Measurements from ENCODE around the gene LGALS13. TPM values are rescaled to one million over a fixed set of nuclear protein-coding genes. Genes with fewer than 3 reads are reported as not detected.

Gene LGALS13
- total RNA-seq, 1 donor from 2014 or later, result not detected

- TF ChIP-seq, protein P1, sequence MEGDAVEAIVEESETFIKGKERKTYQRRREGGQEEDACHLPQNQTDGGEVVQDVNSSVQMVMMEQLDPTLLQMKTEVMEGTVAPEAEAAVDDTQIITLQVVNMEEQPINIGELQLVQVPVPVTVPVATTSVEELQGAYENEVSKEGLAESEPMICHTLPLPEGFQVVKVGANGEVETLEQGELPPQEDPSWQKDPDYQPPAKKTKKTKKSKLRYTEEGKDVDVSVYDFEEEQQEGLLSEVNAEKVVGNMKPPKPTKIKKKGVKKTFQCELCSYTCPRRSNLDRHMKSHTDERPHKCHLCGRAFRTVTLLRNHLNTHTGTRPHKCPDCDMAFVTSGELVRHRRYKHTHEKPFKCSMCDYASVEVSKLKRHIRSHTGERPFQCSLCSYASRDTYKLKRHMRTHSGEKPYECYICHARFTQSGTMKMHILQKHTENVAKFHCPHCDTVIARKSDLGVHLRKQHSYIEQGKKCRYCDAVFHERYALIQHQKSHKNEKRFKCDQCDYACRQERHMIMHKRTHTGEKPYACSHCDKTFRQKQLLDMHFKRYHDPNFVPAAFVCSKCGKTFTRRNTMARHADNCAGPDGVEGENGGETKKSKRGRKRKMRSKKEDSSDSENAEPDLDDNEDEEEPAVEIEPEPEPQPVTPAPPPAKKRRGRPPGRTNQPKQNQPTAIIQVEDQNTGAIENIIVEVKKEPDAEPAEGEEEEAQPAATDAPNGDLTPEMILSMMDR (IDR thresholded peaks at IDR 0.05; ENCODE audit: insufficient read depth, low read depth, low read length), result no peak
- TF ChIP-seq EZH2 (IDR thresholded peaks at IDR 0.05; ENCODE audit: insufficient read depth, low read length), result no peak
- no peak overlapping the region for H3K9ac ChIP-seq (ENCODE audit: low read length)
- no peaks in the 10 kb centered on the region for H3K9me3 Mint-ChIP-seq (ENCODE audit: unreplicated experiment)
- no peaks in the 10 kb centered on the region for H4K20me1 ChIP-seq (ENCODE audit: insufficient read depth, low read length)
- H3K27me3 Mint-ChIP-seq (ENCODE audit: low read depth, unreplicated experiment), result peaks cover 28% of the 10 kb centered on the region
- H3K4me3 ChIP-seq (ENCODE audit: insufficient read depth, low read depth, low read length), result no peak overlapping the region
- H3K27me3 ChIP-seq (ENCODE audit: insufficient read depth, low read length), result peaks cover 2% of the 10 kb centered on the region
- no peaks in the 10 kb centered on the region for H3K4me1 Mint-ChIP-seq (ENCODE audit: low read depth, unreplicated experiment)
- H3K4me1 ChIP-seq (ENCODE audit: insufficient read depth, low read length), result no peaks in the 10 kb centered on the region
- H3K27ac Mint-ChIP-seq (ENCODE audit: unreplicated experiment), result no peak overlapping the region
- no peak overlapping the region for H3K27ac ChIP-seq (ENCODE audit: low read depth, low read length)
- no peak overlapping the region for H3K4me2 ChIP-seq (ENCODE audit: low read length)
- no peaks in the 10 kb centered on the region for H3K36me3 Mint-ChIP-seq (ENCODE audit: low read depth, unreplicated experiment)
- FAIRE-seq, result no peak
- H3K36me3 ChIP-seq (ENCODE audit: insufficient read depth, low read length), result no peaks in the 10 kb centered on the region
- H3K9me3 ChIP-seq (ENCODE audit: insufficient read depth, low read depth, low read length), result no peaks in the 10 kb centered on the region
- no peaks in the 10 kb centered on the region for H3K79me2 ChIP-seq (ENCODE audit: insufficient read depth, low read length)
- DNase-seq (ENCODE audit: low read depth), result no peak
- no peak overlapping the region for H3K4me3 Mint-ChIP-seq (ENCODE audit: unreplicated experiment)
- no peak overlapping the region for H2AFZ ChIP-seq (ENCODE audit: low read depth, low read length)
Observed at GRCh38 chr19:39607021-39607420, 4.7 kb downstream of the LGALS13 start.

- no peaks in the 10 kb centered on the region for H3K9me3 Mint-ChIP-seq (ENCODE audit: unreplicated experiment)
Observed at GRCh38 chr19:39607561-39607960, 5.2 kb downstream of the LGALS13 start.

DNA sequence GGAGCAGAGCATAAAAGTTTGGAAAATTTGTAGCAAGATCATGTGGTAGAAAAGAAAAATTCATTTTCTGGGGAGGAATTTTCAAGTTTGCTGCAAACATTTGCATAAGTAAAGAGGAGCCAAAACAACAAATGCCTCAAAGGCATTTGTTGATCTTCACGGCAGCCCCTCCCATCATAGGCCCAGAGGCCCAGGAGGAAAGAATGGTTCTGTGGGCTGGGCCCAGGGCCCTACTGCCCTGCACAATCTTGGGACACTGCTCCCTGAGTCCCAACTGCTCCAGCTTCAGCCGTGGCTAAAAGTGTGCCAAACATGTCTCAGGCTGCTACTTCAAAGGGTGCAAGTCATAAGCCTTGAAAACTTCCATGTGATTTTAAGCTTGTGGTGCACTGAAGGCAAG lies 11.3 kb downstream of the LGALS13 start:
- Histone ChIP-seq H2AFZ (ENCODE audit: low read depth, low read length) (no peak overlapping the region), H3K4me2 (ENCODE audit: low read length) (no peak overlapping the region), H3K79me2 (ENCODE audit: insufficient read depth, low read length) (no peaks in the 10 kb centered on the region), H3K36me3 (ENCODE audit: insufficient read depth, low read length) (no peaks in the 10 kb centered on the region), H3K4me3 (ENCODE audit: insufficient read depth, low read depth, low read length) (no peak overlapping the region), H3K4me1 (ENCODE audit: insufficient read depth, low read length) (no peaks in the 10 kb centered on the region), H3K27ac (ENCODE audit: low read depth, low read length) (no peak overlapping the region), H3K27me3 (ENCODE audit: insufficient read depth, low read length) (no peaks in the 10 kb centered on the region), H3K9ac (ENCODE audit: low read length) (no peak overlapping the region), H3K9me3 (ENCODE audit: insufficient read depth, low read depth, low read length) (no peaks in the 10 kb centered on the region), H4K20me1 (ENCODE audit: insufficient read depth, low read length) (no peaks in the 10 kb centered on the region)
- H3K4me1 Mint-ChIP-seq (ENCODE audit: low read depth, unreplicated experiment), result no peaks in the 10 kb centered on the region
- H3K36me3 Mint-ChIP-seq (ENCODE audit: low read depth, unreplicated experiment), result no peaks in the 10 kb centered on the region
- FAIRE-seq, result no peak
- H3K4me3 Mint-ChIP-seq (ENCODE audit: unreplicated experiment), result no peak overlapping the region
- H3K9me3 Mint-ChIP-seq (ENCODE audit: unreplicated experiment), result peaks cover 4% of the 10 kb centered on the region
- no peak for DNase-seq (ENCODE audit: low read depth)
- TF ChIP-seq EZH2 (IDR thresholded peaks at IDR 0.05; ENCODE audit: insufficient read depth, low read length), result no peak
- TF ChIP-seq, protein P1 (IDR thresholded peaks at IDR 0.05; ENCODE audit: insufficient read depth, low read depth, low read length), result no peak
- H3K27ac Mint-ChIP-seq (ENCODE audit: unreplicated experiment), result no peak overlapping the region
- peaks cover 19% of the 10 kb centered on the region for H3K27me3 Mint-ChIP-seq (ENCODE audit: low read depth, unreplicated experiment)

More at GRCh38 chr19:39607561-39607960, 5.2 kb downstream of the LGALS13 start:
- Histone ChIP-seq H3K9me3 (ENCODE audit: insufficient read depth, low read depth, low read length) (no peaks in the 10 kb centered on the region), H3K9ac (ENCODE audit: low read length) (no peak overlapping the region), H3K4me1 (ENCODE audit: insufficient read depth, low read length) (no peaks in the 10 kb centered on the region), H3K36me3 (ENCODE audit: insufficient read depth, low read length) (no peaks in the 10 kb centered on the region), H3K27me3 (ENCODE audit: insufficient read depth, low read length) (peaks cover 2% of the 10 kb centered on the region), H4K20me1 (ENCODE audit: insufficient read depth, low read length) (no peaks in the 10 kb centered on the region), H3K4me3 (ENCODE audit: insufficient read depth, low read depth, low read length) (no peak overlapping the region), H3K4me2 (ENCODE audit: low read length) (no peak overlapping the region), H3K27ac (ENCODE audit: low read depth, low read length) (no peak overlapping the region), H3K79me2 (ENCODE audit: insufficient read depth, low read length) (no peaks in the 10 kb centered on the region), H2AFZ (ENCODE audit: low read depth, low read length) (no peak overlapping the region)
- FAIRE-seq (no peak), DNase-seq (ENCODE audit: low read depth) (no peak)
- Mint-ChIP-seq H3K4me3 (ENCODE audit: unreplicated experiment) (no peak overlapping the region), H3K4me1 (ENCODE audit: low read depth, unreplicated experiment) (no peaks in the 10 kb centered on the region), H3K36me3 (ENCODE audit: low read depth, unreplicated experiment) (no peaks in the 10 kb centered on the region), H3K27me3 (ENCODE audit: low read depth, unreplicated experiment) (peaks cover 28% of the 10 kb centered on the region), H3K27ac (ENCODE audit: unreplicated experiment) (no peak overlapping the region)
- TF ChIP-seq EZH2 (IDR thresholded peaks at IDR 0.05; ENCODE audit: insufficient read depth, low read length), result no peak
- TF ChIP-seq, protein P1 (IDR thresholded peaks at IDR 0.05; ENCODE audit: insufficient read depth, low read depth, low read length), result no peak
